NCI-H2029 (cell line): Measurements from ENCODE around the gene FN1.

Experiments used
- DNase-seq: peaks from one replicate; lab custom pipeline; 2025; lab: John Stamatoyannopoulos, UW

The FN1 gene

GRCh38 chr2:215435870-215436704 is at the start of gene FN1:
Gene FN1, minus strand, starts transcription at chr2:215436068. Its CDS starts 266 bp downstream, at chr2:215435802.
- peak; percentile 15 for DNase-seq

- no peak for DNase-seq
These were observed 49.2 kb upstream of the FN1 start for GRCh38 chr2:215485032-215485431.

- DNase-seq = no peak
These were observed 48.7 kb upstream of the FN1 start for GRCh38 chr2:215484570-215484969.

- DNase-seq = no peak
These were observed 47.6 kb upstream of the FN1 start for GRCh38 chr2:215483431-215483830.

GRCh38 chr2:215479536-215480240 is 43.8 kb upstream of the FN1 start:
- peak; percentile 8 for DNase-seq

- no peak for DNase-seq
These were observed 43.3 kb upstream of the FN1 start for GRCh38 chr2:215479121-215479520.

GRCh38 chr2:215476424-215476823 is 40.6 kb upstream of the FN1 start:
- no peak for DNase-seq

- DNase-seq = no peak
These were observed 30.4 kb upstream of the FN1 start for GRCh38 chr2:215466097-215466909.

- no peak for DNase-seq
These were observed 29.4 kb upstream of the FN1 start for GRCh38 chr2:215465256-215465655.

- DNase-seq = no peak
These were observed 26.1 kb upstream of the FN1 start for GRCh38 chr2:215461836-215462532.

GRCh38 chr2:215460682-215461382 is 25.0 kb upstream of the FN1 start:
- no peak for DNase-seq

GRCh38 chr2:215455958-215456357 is 20.1 kb upstream of the FN1 start:
- DNase-seq = no peak

- peak; percentile 7 for DNase-seq
These were observed 18.8 kb upstream of the FN1 start for GRCh38 chr2:215454519-215455246.

- no peak for DNase-seq
These were observed 16.9 kb upstream of the FN1 start for GRCh38 chr2:215452725-215453124.

- no peak for DNase-seq
These were observed 15.3 kb upstream of the FN1 start for GRCh38 chr2:215451012-215451756.

- no peak for DNase-seq
These were observed 14.5 kb upstream of the FN1 start for GRCh38 chr2:215450188-215451011.

- DNase-seq = no peak
These were observed 11.8 kb upstream of the FN1 start for GRCh38 chr2:215447673-215448081.

GRCh38 chr2:215447056-215447455 is 11.2 kb upstream of the FN1 start:
- no peak for DNase-seq

GRCh38 chr2:215442401-215442787 is 6.5 kb upstream of the FN1 start:
- DNase-seq = no peak
